HCEC 1CT (cell line): Measurements from ENCODE around the gene TMEM120A.

Experiments
- DNase-seq: peaks from one replicate; pipeline ENCODE4 v3.0.0-alpha.2; 2017

Gene TMEM120A

DNA sequence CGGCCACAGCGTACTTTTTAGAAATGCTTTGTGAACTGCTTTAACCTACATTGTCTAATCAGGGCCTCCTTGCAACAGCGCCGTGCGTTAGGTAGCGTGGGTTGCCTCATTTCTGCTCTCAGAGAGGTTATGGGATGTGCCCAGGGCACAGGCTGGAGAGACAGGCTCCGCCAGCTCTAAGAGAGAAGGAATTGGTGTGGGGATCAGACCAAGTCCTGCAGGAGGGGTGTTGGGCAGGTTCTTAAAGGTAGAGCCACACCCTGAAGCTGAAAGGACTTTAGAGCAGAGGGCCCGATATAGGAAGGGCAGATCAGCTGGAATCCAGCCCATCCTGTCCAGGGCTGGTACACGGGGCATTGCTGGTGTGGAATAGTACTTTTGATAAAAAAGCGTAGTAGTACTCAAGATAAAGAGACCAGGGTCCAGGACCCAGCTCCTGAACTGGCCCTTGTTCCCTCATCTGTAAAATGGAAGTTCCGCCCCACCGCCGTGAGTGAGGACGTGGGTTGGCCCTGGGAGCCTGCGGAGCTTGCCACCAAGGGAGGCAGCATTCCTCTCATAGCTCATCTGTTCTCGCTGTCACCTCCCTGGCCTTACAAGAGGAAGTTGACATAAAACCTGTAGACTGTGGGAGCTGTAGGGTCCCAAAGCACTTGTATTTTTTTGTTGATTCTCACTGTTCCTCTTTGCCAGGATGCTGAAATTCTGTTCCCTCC is 37.2 kb downstream of the TMEM120A start:
- no peak for DNase-seq

DNA sequence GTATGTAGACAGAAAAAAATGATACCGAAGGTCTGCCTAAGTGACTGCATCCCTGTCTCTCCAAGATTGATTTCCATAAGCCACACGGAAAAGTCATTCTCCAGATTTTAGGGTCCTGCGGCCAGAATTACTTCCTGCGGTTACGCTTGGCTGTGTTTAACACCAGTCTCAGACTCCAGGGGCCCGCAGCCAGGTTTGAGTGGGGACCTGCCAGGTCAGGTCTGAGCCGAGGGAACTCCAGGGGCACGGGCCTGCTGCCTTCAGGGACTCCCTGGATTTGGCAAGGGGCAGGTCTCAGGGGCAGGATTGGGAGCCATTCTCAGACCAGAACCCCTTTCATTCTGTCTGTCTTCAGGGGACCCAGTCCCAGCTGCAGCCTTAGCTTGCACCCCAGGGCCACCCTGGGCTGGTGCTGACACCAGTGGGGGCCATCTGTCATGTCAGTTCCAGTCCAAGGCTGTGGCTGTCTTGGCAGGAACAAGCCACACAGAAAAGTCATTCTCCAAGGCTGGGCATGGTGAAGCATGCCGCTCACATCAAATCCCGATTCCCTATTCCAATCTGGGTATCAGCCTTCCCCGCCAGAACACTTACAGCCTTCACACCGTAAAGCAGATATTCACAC is 39.0 kb downstream of the TMEM120A start:
- no peak for DNase-seq

DNA sequence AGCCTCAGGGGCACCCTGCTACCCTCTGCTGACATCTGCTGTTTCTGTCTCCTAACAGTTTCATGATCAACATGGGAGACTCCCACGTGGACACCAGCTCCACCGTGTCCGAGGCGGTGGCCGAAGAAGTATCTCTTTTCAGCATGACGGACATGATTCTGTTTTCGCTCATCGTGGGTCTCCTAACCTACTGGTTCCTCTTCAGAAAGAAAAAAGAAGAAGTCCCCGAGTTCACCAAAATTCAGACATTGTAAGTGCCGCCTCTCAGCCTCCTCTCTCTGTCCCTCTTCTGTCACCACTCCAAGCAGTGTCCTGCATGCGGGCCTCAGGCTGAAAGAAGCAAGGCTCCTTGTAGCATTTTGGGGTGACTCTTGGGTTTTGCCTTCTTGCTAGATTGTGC is 40.5 kb downstream of the TMEM120A start:
- DNase-seq: no peak

DNA sequence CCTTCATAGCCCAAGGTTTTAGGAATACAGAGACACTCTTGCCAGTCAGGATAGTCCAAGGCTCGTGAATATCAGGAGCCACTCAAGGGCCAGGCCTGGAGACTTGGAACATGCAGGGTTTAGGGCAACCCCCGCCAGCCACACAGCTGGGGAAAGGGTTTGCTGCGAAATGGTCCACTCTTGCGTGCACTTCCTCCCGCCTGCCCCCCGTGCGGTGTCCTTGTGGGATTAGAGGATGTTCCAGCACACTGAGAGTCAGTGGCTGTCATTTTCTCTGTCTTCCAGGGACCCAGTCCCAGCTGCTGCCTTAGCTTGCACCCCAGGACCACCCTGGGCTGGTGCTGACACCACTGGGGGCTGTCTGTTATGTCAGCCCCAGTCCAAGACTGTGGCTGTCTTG is 41.0 kb downstream of the TMEM120A start:
- no peak for DNase-seq

DNA sequence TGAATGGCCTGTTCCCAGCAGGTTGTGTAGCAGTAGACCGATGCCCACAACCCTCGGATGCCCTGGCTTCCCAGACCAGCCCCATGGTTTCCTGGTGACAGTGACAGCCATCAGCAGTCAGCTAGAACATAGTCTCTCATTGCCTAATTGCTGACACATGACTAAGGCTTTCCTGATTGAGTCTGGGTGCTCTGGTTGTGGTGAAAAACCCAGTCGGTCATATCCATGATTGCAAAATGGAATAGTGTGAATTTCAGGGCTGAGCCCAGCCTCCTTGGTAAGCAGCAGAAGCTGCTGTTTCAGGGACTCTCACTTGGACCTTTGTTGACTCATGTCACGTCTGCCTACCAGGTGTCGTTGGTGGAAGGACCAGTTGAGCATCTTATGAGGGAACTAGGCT is 42.9 kb downstream of the TMEM120A start:
- peak; percentile 80 for DNase-seq

DNA sequence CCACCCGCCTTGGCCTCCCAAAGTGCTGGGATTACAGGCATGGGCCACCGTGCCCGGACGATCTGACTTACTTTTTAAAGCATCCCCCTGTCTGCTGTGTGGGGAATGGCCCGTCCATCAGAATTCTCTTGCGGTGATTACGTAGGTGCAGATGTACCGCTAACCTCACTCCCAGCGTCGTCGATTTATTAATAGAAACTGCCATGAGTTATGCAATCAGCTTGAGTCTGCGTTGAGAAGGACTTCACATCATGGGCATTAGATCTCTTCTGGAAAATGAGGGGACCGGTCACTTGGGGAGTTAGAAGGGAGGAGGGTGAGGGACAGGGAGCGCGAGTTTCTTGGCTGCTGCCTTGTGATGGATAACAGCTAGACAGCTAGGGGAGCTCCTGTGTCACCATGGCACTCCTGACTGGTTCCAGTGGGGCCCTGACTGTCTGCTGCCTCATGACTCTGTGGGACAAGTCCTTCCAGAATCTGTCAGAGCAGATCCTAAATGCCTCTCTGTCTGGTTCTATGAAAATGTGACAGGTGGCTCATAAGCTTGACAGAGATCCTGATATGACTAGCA is 44.2 kb downstream of the TMEM120A start:
- no peak for DNase-seq

DNA sequence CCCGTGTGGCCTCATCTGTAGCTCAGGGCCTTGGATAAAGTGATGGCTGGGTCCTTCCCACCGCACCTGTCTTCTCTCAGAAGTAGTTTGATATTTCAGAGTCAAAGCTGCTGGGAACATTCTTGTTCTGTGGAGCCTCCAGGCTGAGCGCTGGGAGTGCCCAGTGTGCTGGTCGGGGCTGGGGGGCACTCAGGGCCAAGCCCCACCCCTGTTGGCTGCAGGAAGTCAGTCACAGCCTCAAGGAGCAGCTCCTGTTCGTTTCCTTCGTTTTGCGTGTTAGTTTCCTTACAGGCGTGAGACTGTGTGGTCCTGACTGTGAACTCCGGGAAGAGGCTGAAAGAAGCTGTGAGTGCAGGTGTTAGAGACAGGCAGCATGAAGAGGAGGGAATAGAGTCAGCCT is 46.2 kb downstream of the TMEM120A start:
- DNase-seq: no peak

DNA sequence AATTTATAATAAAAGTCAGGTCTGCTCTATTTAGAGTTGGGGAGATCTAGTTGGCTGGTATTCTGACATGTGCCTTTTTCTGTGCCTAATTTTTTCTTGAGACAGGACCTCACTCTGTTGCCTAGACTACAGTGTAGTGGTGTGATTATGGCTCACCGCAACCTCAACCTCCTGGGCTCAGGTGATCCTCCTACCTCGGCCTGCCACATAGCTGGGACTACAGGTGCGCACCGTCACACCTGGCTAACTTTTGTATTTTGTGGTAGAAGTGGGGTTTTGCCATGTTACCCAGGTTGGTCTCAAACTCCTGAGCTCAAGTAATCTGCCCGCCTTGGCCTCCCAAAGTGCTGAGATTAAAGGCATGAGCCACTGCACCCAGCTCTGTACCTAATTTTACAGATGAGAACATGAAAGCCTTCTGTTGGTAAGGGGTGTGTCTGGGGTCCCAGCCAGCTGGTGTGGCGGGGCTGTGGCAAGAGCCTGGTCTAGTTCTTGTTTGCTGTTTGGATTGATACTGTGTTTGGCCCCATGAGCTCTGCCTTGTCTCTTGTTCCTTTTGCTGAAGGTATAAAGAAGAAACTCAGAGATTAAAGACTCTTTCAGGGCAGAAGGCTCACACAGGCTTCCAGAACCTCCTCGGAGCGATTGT is 48.1 kb downstream of the TMEM120A start:
- DNase-seq: no peak

DNA sequence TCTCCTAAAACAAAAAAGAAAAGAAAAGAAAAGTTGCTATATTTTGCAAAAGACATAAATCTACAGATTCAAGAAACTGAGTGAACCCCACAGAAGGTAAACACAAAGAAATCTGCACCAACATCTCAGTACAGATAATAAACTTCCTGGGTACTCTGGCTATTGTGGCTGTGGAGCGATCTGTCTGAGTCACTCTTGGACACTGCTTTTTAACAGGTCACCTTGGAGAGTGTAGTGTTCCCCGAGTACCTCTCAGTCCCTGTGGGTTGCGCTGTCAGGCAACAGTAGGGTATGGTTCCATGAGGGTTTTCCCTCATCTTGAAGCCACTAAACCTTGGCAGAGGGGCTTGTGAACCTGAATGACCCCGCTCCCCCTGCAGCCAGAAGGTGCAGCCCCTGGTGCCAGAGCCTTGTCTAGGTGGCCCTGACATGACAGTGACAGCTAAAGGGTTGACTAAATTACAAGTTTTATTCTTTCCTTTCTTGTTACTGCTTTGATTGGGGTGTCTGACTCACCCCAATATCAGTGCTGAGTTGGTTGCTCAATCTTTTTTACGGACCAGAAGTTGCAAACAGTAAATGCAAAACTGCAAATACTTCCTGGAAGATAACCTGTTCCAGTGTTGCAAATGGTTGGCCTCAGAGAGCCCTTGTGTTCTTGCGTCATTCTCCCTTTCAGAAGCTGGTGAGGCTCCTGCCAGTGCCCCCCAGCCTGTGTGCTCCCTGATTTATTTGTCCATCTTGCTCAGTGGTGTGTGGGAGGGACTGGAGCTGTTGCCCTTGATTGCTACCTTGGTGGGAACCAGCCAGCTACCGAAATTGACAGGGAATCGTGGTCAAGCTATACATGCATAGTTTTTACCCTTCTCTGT is 48.9 kb downstream of the TMEM120A start:
- peak; percentile 72 for DNase-seq

DNA sequence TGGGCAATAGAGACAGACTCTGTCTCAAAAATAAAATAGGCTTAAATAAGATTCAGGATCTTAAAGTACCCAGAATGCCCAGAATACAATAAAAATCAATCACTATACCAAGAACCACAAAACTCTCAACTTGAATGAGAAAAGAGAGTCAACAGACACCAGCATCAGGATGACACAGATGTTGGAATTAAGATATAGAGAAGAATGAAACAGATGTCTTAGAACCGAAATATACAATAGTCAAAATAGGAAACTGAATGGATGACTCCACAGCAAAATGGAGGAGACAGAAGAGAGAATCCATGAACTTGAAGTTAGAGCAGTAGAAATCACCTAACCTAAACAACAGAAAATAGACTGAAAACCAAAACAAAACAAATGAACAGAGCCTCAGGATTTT is 49.9 kb downstream of the TMEM120A start:
- no peak for DNase-seq

DNA sequence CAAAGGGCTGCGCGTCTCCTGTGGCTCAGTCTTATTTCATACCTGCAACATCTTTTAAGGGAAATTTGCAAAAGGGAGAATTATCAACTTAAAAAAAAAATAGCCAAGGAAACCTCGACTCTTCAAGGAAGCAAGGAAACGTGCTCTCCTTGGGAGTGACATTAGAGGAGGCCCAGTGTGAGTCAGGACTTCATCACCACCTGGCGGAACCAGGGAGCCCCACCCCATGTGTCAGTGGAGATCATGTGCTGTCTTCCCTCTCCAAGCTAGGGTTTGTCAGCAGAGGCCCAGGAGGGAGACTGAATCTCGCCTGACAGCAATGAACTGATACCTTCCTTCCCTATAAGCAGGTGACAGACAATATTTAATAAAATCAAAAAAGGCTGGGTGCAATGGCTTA is 50.5 kb downstream of the TMEM120A start:
- DNase-seq: peak; percentile 75

DNA sequence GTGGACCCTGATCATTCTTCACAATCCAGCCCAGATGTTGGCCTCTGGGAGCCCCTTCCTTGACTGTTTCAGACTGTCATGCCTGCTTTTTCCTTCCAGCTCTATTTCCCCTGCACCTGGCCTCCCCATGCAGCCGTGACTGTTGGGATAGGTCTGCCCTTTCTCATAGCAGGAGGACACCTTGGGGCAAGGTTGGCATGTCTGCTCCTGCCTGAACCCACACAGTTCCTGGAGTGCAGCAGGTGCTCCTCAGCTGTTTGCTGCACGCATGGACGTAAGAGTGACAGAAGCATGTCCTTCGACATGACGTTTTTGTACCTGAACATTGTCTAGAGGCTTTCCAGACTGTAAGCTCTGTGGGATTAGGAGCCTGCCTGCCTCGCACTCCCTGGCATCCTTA is 55.5 kb downstream of the TMEM120A start:
- no peak for DNase-seq

DNA sequence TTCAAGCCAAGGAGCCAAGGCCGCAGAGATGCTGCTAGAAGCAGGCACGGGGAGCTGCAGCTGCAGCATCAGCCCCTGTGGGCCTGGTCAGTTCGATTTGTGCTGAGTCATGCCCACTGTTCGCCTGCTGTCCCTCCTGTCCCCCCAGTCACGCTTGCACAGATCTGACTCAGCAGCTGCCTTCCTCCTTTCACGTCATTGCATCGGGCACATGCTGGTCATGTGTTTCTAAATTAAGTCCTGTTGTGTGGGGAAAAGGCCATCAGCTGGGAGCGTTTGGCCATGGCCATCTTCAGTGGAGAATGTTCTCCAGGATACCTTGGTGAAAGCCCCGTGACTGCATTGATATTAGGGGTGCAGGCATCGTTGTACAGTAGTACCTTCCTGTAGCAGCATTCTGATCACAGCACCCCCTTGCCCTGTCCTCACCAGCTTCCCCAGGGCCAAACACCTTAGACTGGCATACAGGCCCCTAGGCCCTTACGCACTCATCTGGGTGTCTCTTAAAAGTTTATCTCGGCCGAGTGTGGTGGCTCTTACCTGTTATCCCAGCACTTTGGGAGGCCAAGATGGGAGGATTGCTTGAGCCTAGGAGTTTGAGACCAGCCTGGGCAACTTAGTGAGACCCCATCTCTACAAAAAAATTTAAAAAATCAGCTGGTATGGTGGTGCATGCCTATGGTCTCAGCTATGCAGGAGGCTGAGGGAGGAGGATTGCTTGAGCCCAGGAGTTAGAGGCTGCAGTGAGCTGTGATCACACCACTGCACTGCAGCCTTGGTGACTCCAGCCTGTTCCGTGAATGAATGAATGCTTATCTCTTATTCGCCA is 56.2 kb downstream of the TMEM120A start:
- peak; percentile 89 for DNase-seq
